DMS153 treated with DMSO at 0.1 percent for 48 hours (cell line): ENCODE results near the gene KCNV2.

Experiments used
- DNase-seq: peaks from one replicate; lab custom pipeline; 2025; ENCODE audit not compliant: unreplicated experiment; lab: John Stamatoyannopoulos, UW

Gene KCNV2

DNA sequence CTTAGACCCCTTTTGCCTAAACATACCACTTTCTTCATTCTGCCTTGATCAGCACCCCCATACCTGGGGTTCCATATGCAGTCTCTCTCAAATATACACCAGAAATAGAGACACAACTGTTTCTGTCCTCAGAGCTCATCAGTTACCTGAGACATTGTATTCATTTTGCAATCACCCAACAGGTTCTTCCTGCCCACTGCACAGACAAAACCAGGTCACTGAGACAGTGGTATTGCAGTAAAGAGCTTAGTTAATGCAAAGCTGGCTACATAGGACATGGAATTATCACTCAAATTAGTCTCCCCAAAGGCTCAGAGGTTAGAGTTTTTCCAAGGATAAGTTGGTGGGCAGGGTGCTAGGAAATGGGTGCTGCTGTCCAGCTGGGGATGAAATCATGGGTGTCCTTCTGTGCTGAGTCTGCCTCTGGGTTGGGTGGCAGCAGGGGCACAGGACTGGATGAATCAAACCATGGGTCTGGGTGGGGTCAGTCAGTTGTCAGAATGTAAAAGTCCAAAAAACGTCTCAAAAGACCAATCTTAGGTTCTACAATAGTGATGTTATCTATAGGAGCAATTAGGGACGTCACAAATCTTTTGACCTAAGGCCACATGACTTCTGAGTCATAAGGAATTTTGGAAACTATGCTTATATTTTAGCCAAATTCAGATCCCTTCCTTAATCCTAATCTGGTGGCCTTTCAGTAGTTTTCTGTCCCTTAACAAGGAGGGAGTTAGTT, 41.0 kb downstream of the KCNV2 start:
- no peak for DNase-seq

DNA sequence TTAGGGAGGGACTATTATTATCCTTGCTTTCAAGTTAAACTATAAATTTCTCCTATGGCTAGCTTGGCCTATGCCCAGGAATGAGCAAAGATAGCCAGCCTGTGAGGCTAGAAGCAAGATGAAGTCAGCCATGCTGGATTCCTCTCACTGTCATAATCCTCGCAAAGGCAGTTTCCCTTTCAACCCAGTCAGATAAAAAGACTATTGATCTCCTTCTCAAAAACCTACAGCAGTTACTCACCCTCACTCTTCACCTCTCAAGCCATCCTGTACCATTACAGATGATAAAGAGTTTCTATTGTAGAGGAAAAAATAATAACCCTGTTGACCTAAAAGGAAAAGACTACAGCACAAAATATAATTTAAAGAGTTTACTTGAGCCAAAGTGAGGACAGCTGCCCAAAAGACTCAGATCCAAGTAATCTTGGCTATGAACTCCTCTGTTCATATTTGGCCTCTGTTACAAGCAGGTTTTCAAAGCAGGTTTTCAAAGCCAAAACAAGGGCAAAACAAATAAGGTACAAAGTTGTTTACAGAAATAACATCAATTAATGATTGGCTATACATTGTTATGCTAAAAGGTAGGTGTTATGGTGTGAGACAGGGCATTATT, 41.7 kb downstream of the KCNV2 start:
- DNase-seq, result no peak

DNA sequence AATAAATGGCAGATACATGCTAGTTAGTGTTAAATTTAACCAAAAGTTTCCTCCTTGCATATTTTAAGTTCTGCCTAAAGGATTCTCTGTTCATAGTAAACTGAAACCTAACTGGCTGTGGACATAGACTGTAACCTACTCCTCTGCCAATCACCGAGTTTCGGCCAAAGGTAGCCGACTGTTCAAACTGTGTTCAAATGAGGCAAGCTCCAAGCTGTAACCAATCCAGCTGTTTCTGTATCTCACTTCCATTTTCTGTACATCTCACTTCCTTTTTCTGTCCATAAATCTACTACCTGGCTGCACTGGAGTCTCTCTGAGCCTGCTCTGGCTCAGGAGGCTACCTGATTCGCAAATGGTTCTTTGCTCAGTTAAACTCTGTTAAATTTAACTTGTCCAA, 44.1 kb downstream of the KCNV2 start:
- no peak for DNase-seq

- DNase-seq, result no peak
These were observed 47.0 kb downstream of the KCNV2 start for GRCh38 chr9:2764353-2764752.

DNA sequence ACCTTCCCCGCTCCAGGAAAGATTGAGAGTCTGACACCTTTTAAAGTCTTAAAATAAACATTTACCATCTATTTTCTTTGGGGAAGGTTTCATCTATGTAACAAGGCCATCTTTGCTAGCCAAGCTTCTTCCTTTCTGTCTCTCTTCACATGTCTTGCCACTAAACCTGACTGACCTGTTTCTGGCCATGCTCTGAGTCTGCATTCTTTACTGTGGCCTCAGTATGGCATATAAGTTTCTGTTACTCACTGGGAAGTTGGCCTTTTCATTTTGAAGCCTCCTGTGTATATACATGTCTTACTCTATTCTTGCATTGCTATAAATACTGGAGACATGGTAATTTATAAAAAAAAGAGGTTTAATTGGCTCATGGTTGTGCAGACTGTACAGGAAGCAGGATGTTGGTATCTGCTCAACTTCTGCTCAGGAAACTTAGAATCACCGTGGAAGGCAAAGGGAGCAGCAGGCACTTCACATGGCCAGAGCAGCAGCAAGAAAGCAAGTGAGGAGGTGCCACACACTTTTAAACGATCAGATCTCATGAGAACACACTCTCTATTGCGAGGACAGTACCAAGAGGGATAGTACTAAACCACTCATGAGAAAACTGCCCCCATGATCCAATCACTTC, 48.1 kb downstream of the KCNV2 start:
- DNase-seq, result no peak

GRCh38 chr9:2767800-2768677, 50.7 kb downstream of the KCNV2 start:
- DNase-seq, result no peak

DNA sequence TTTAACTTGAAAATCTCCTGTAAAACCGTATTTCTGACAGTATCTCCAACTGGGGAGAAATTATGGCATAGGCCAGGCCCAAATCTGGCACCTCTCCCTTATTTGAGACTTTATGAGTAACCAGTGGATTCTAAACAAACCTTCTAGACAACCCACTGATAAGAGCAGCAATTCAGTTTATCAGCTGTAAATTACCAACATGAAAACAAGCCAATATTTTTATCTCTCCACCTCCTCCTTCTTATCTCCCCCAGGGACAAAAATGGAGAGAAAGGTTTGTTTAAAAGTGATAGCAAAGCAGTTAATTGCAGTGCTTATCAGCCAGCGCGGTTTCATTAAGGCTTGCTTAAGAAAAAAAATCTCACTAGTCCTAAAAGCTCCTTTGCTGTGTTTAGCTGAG, 53.8 kb downstream of the KCNV2 start:
- DNase-seq, result no peak

GRCh38 chr9:2771661-2772060, 54.4 kb downstream of the KCNV2 start:
- DNase-seq, result no peak

DNA sequence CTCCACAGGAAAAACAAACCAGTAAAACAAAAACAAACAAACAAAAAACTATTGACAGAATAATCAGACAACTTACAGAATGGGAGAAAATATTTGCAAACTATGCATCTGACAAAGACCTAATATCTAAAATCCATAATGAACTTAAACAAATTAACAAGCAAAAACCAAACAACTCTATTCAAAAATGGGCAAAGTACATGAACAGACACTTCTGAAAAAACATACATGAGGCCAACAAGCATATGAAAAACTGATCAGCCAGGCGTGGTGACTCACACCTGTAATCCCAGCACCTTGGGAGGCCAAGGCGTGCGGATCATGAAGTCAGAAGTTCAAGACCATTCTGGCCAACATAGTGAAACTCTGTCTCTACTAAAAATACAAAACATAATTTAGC, 60.1 kb downstream of the KCNV2 start:
- no peak for DNase-seq

DNA sequence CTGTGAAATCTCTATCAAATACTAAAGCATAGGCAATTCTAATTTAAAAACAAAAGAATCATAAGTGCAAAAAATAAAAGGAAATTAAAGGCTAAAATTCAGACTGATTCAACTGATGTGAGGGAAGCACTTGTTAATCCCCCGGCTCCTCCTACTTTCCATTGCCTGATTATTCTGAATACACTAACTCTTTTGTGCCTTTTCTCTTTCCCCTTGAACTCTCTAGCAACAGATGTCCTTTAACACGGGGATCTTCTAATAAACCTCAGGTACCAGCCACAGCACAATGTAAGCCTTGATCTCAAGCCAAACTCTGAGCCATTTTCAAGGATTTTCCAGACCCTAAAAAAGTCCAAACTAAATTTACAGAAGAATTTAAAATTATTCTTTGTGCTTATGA, 61.5 kb downstream of the KCNV2 start:
- DNase-seq, result no peak
